HepG2 (cell line): ENCODE data around the gene MUSK. TPM values are rescaled to one million over a fixed set of nuclear protein-coding genes. Genes with fewer than 3 reads are reported as not detected.

Experiments
- ATAC-seq: fragments of 200-7000 bp; cut with Tn5 transposase; 3 replicates; pipeline ENCODE4 v1.9.1; 2020; ENCODE audit warnings: mild to moderate bottlenecking, moderate library complexity
- BruUV-seq: library from RNA; stranded (reverse); fragments of 400-500 nt; replicated peaks from 2 replicates; lab custom pipeline; 2021; lab: Mats Ljungman, UMichigan
- CTCF ChIA-PET: fragments of 300-600 bp; formaldehyde crosslinking; extraction: SDS; loops from one replicate; lab custom pipeline; 2021; ENCODE audit warnings: low total read pairs, inconsistent platforms, low intra/inter-chr PET ratio; lab: Yijun Ruan, JAX
- POLR2A ChIA-PET: fragments of 350-600 bp; sonication (Branson Sonifier 250); formaldehyde crosslinking; loops from one replicate; lab custom pipeline; 2020; ENCODE audit warnings: antibody characterized with exemption, inconsistent platforms; lab: Yijun Ruan, JAX
- DNase-seq: peaks from one replicate; pipeline ENCODE4 v3.0.0-alpha.2; 2015; ENCODE audit warnings: low spot score
- FAIRE-seq: peaks from 3 replicates; lab custom pipeline; 2011; peaks lifted over from hg19 to GRCh38; lab: Jason Lieb, UNC
- H2AFZ ChIP-seq: one replicate; pipeline ENCODE4 v1.6.1; 2011; ENCODE audit warnings: low read length, inconsistent platforms
- H3K27ac ChIP-seq: fragments of 300-600 bp; 3 replicates; pipeline ENCODE4 v1.8.0; 2011; ENCODE audit warnings: mixed run types, mild to moderate bottlenecking, mixed read lengths, low read length, inconsistent platforms; ENCODE audit not compliant: insufficient read depth; ENCODE audit errors: extremely low read length
- H3K27me3 ChIP-seq, 2 experiments: fragments of 200-600 bp in 1 of 2; 2 replicates in 1 of 2; 3 replicates in 1 of 2; pipeline versions ENCODE4 v1.6.0 to v1.8.0; 2011; ENCODE audit warnings: low read length in 2 of 2, mild to moderate bottlenecking in 2 of 2, moderate library complexity in 2 of 2, inconsistent platforms in 1 of 2; ENCODE audit not compliant: insufficient read depth in 2 of 2, control insufficient read depth in 1 of 2
- H3K36me3 ChIP-seq, 2 experiments: fragments of 200-600 bp in 1 of 2; replicated peaks in 1 of 2; 2 replicates in 1 of 2; 3 replicates in 1 of 2; pipeline versions ENCODE4 v1.5.1 to v1.8.0; 2011; ENCODE audit warnings: low read length in 2 of 2, inconsistent platforms in 1 of 2; ENCODE audit not compliant: insufficient read depth in 2 of 2, control insufficient read depth in 1 of 2
- H3K4me1 ChIP-seq: 2 replicates; pipeline ENCODE4 v1.5.1; 2012; ENCODE audit warnings: low read length, inconsistent platforms; ENCODE audit not compliant: insufficient read depth
- H3K4me2 ChIP-seq: 2 replicates; pipeline ENCODE4 v1.6.0; 2011; ENCODE audit warnings: low read depth, low read length, inconsistent platforms
- H3K4me3 ChIP-seq, 3 experiments: fragments of 200-600 bp in 1 of 3; sonication (generic), shearing (Covaris generic) in 1 of 3; replicated peaks in 1 of 3; 2 replicates each; pipeline ENCODE4 v1.5.1; 2011 to 2016; ENCODE audit warnings: low read length in 3 of 3, inconsistent platforms in 2 of 3, low read depth in 2 of 3, mild to moderate bottlenecking in 2 of 3, control low read depth in 1 of 3, mixed read lengths in 1 of 3; ENCODE audit not compliant: insufficient read depth in 1 of 3
- H3K79me2 ChIP-seq: one replicate; pipeline ENCODE4 v1.6.1; 2011; ENCODE audit warnings: low read length, inconsistent platforms; ENCODE audit not compliant: insufficient read depth
- H3K9ac ChIP-seq: 2 replicates; pipeline ENCODE4 v1.6.0; 2011; ENCODE audit warnings: mild to moderate bottlenecking, low read depth, low read length, inconsistent platforms; ENCODE audit not compliant: insufficient read depth
- H3K9me3 ChIP-seq: 2 replicates; pipeline ENCODE4 v1.5.1; 2012; ENCODE audit warnings: mild to moderate bottlenecking, low read length
- H4K20me1 ChIP-seq: 2 replicates; pipeline ENCODE4 v1.6.0; 2011; ENCODE audit warnings: inconsistent platforms, mild to moderate bottlenecking, low read length, moderate library complexity; ENCODE audit not compliant: insufficient read depth
- CHCHD3 ChIP-seq: sonication (generic); formaldehyde crosslinking; IDR thresholded peaks from 2 replicates; pipeline ENCODE4 v1.8.0; 2022; ENCODE audit warnings: mild to moderate bottlenecking, missing genetic modification reagents, moderate library complexity
- FOXC1 ChIP-seq: sonication (generic); formaldehyde crosslinking; IDR thresholded peaks from 2 replicates; pipeline ENCODE4 v1.8.0; 2022; ENCODE audit warnings: mild to moderate bottlenecking, missing genetic modification reagents, borderline replicate concordance
- JUNB ChIP-seq: sonication (generic); formaldehyde crosslinking; IDR thresholded peaks from 2 replicates; pipeline ENCODE4 v1.8.0; 2022; ENCODE audit warnings: missing genetic modification reagents, mild to moderate bottlenecking, borderline replicate concordance
- NFRKB ChIP-seq: fragments of 450-650 bp; IDR thresholded peaks from 2 replicates; pipeline ENCODE4 v1.6.1; 2017
- PATZ1 ChIP-seq: sonication (generic); formaldehyde crosslinking; IDR thresholded peaks from 2 replicates; pipeline ENCODE4 v1.4.0; 2020; ENCODE audit warnings: missing genetic modification reagents
- POGZ ChIP-seq: sonication (generic); formaldehyde crosslinking; IDR thresholded peaks from 2 replicates; pipeline ENCODE4 v1.4.0; 2020; ENCODE audit warnings: mild to moderate bottlenecking, missing genetic modification reagents
- SCMH1 ChIP-seq: sonication (generic); formaldehyde crosslinking; IDR thresholded peaks from 2 replicates; pipeline ENCODE4 v1.9.0; 2021; ENCODE audit warnings: missing genetic modification reagents, mild to moderate bottlenecking, borderline replicate concordance
- SSRP1 ChIP-seq: IDR thresholded peaks from 2 replicates; pipeline ENCODE4 v1.6.1; 2016; ENCODE audit warnings: control low read depth
- TEAD3 ChIP-seq: optimal IDR thresholded peaks from 2 replicates; pipeline ENCODE3; 2016; ENCODE audit warnings: borderline replicate concordance
- USF2 ChIP-seq, 2 experiments: sonication (generic) in 1 of 2; formaldehyde crosslinking in 1 of 2; IDR thresholded peaks; 2 replicates each; pipeline versions ENCODE4 v1.5.1 to v1.6.1; 2011 to 2020; ENCODE audit warnings: borderline replicate concordance in 1 of 2, low read depth in 1 of 2, low read length in 1 of 2, mild to moderate bottlenecking in 1 of 2, missing genetic modification reagents in 1 of 2, moderate library complexity in 1 of 2
- ZNF207 ChIP-seq: fragments of 450-650 bp; IDR thresholded peaks from 2 replicates; pipeline ENCODE4 v1.6.1; 2016; ENCODE audit warnings: antibody characterized with exemption, borderline replicate concordance
- ZNF577 ChIP-seq: sonication (generic); formaldehyde crosslinking; IDR thresholded peaks from 2 replicates; pipeline ENCODE4 v1.4.0; 2020; ENCODE audit warnings: mild to moderate bottlenecking, low read depth, missing genetic modification reagents, borderline replicate concordance
- WGBS: methylation state at CpG from one replicate; pipeline ENCODE4 v1.1.6; 2017; ENCODE audit warnings: low lambda C conversion rate; 5-methylcytosine and 5-hydroxymethylcytosine counted together
- in situ Hi-C: cut with HindIII; loops from 2 replicates; pipeline ENCODE4 v1.10.0; 2017; ENCODE audit warnings: low pct_unique_long_range_greater_than_20kb; ENCODE audit not compliant: extremely low pct_ligation_motif_present
- intact Hi-C: fragments of 100-400 bp; cut with micrococcal nuclease; formaldehyde crosslinking; loops from one replicate; pipeline ENCODE4 v1.10.0; 2022; ENCODE audit not compliant: unreplicated experiment
- polyA plus RNA-seq, 8 experiments: library from polyadenylated mRNA; depleted of rRNA in 3 of 8; stranded (reverse) in 7 of 8; unstranded in 1 of 8; fragments of >200 nt; fragmentation: Illumina TruSeq in 4 of 8; extraction: Trizol in 4 of 8; gene quantifications; 2 replicates each; pipeline versions ENCODE4 v1.2.1 to v1.2.3, GENCODE V29; 2011 to 2016; ENCODE audit warnings: low read depth in 4 of 8, missing spikeins in 1 of 8, mixed read lengths in 1 of 8; ENCODE audit not compliant: insufficient read depth in 1 of 8
- total RNA-seq, 5 experiments: library from RNA; depleted of rRNA; stranded (reverse); fragments of >200 nt; fragmentation: Illumina TruSeq; extraction: Trizol; gene quantifications; 2 replicates each; pipeline ENCODE4 v1.2.3, GENCODE V29; 2016; ENCODE audit warnings: low read depth in 1 of 5
- TF ChIP-seq, protein P1 (sequence below): sonication (generic); formaldehyde crosslinking; IDR thresholded peaks from 2 replicates; pipeline ENCODE4 v1.9.0; 2021; ENCODE audit warnings: missing genetic modification reagents, mild to moderate bottlenecking, borderline replicate concordance

MUSK gene
- total and polyA plus RNA-seq, 2 of the 13 experiments (the other 11 are each of a cell fraction or from before 2014, with no cell fraction given): not detected

- TF ChIP-seq PATZ1 (CRISPR knock-in tag): no peak
- TF ChIP-seq, all 625 proteins: peak for 5
Observed at GRCh38 chr9:110623462-110624025, 45.0 kb upstream of the MUSK start (continued).

GRCh38 chr9:110626101-110626829, 42.3 kb upstream of the MUSK start:
- Histone ChIP-seq H3K9me3 (no peaks in the 10 kb centered on the region), H3K79me2 (no peaks in the 10 kb centered on the region), H3K4me1 (no peaks in the 10 kb centered on the region), H2AFZ (no peak overlapping the region), H4K20me1 (no peaks in the 10 kb centered on the region), H3K4me3 (no peak overlapping the region), H3K9ac (no peak overlapping the region), H3K4me2 (no peak overlapping the region), H3K27ac (no peak overlapping the region), H3K27me3 (no peaks in the 10 kb centered on the region), H3K36me3 (no peaks in the 10 kb centered on the region)
- in situ Hi-C loops: loop anchor here (25.0 kb wide), 1 partner anchor 661 kb away; no protein-coding TSS in a partner anchor
- intact Hi-C loops: no loop called here
- POLR2A ChIA-PET: no interaction called here
- CTCF ChIA-PET: no interaction called here
- no peak for TF ChIP-seq USF2 (IDR thresholded peaks at IDR 0.05; ENCODE audit: low read depth, low read length)
- no peak for TF ChIP-seq USF2 (CRISPR knock-in tag; IDR thresholded peaks at IDR 0.05; ENCODE audit: borderline replicate concordance)
- TF ChIP-seq POGZ (CRISPR knock-in tag): no peak
- TF ChIP-seq FOXC1 (CRISPR knock-in tag): no peak
- TF ChIP-seq ZNF207: no peak
- TF ChIP-seq NFRKB: no peak
- TF ChIP-seq, protein P1, sequence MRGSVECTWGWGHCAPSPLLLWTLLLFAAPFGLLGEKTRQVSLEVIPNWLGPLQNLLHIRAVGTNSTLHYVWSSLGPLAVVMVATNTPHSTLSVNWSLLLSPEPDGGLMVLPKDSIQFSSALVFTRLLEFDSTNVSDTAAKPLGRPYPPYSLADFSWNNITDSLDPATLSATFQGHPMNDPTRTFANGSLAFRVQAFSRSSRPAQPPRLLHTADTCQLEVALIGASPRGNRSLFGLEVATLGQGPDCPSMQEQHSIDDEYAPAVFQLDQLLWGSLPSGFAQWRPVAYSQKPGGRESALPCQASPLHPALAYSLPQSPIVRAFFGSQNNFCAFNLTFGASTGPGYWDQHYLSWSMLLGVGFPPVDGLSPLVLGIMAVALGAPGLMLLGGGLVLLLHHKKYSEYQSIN (CRISPR knock-in tag): no peak
- no peak for TF ChIP-seq SSRP1 (CRISPR knock-in tag)
- TF ChIP-seq JUNB: no peak
- TF ChIP-seq CHCHD3 (CRISPR knock-in tag): no peak
- TF ChIP-seq ZNF577: no peak
- TF ChIP-seq TEAD3 (CRISPR knock-in tag): no peak
- TF ChIP-seq SCMH1 (CRISPR knock-in tag): no peak
- DNase-seq (no peak), ATAC-seq (no peak), FAIRE-seq (no peak)
- BruUV-seq: no TSS peak
- 12% methylated on average over 9 of the region's 9 CpGs for WGBS
